Activated naive CD8-positive, alpha-beta T cell treated with anti-CD3 and anti-CD28 coated beads, Interleukin-2, amount 50 U/mL, for 24 hours (primary cell): ENCODE data around the gene GPR63.

Experiments used
- ATAC-seq: fragments of 150-1000 bp; cut with Tn5 transposase; one replicate; pipeline ENCODE4 v1.10.0; 2021
- DNase-seq: peaks from one replicate; pipeline ENCODE4 v3.0.0; 2021
- H3K27ac Mint-ChIP-seq: one replicate; pipeline ENCODE4 v1.8.0; 2021; ENCODE audit warnings: mild to moderate bottlenecking, mixed read lengths
- H3K27me3 Mint-ChIP-seq: one replicate; pipeline ENCODE4 v1.8.0; 2021; ENCODE audit warnings: mixed read lengths
- H3K36me3 Mint-ChIP-seq: one replicate; pipeline ENCODE4 v1.8.0; 2021; ENCODE audit warnings: low read depth, mixed read lengths
- H3K4me1 Mint-ChIP-seq: one replicate; pipeline ENCODE4 v1.8.0; 2021; ENCODE audit warnings: mixed read lengths
- H3K4me3 Mint-ChIP-seq: one replicate; pipeline ENCODE4 v1.8.0; 2021; ENCODE audit warnings: mild to moderate bottlenecking, moderate library complexity, mixed read lengths
- H3K9me3 Mint-ChIP-seq: one replicate; pipeline ENCODE4 v1.8.0; 2021; ENCODE audit warnings: mixed read lengths

GPR63 gene

GRCh38 chr6:96755096-96755495, 82.2 kb downstream of the GPR63 start:
- Mint-ChIP-seq H3K27me3 (peaks cover 18% of the 10 kb centered on the region), H3K4me1 (no peaks in the 10 kb centered on the region), H3K36me3 (no peaks in the 10 kb centered on the region), H3K4me3 (no peak overlapping the region), H3K9me3 (no peaks in the 10 kb centered on the region), H3K27ac (no peak overlapping the region)
- DNase-seq (no peak), ATAC-seq (no peak)

- ATAC-seq (no peak), DNase-seq (no peak)
- Mint-ChIP-seq H3K27me3 (peaks cover 13% of the 10 kb centered on the region), H3K36me3 (no peaks in the 10 kb centered on the region), H3K27ac (no peak overlapping the region), H3K9me3 (no peaks in the 10 kb centered on the region), H3K4me3 (no peak overlapping the region), H3K4me1 (no peaks in the 10 kb centered on the region)
Observed at GRCh38 chr6:96749891-96750290, 87.4 kb downstream of the GPR63 start.
